HG03469 (cell line): ENCODE data around the gene OR11H6.
"Not testable (repeated sequence)": the region's sequence is repeated elsewhere in the genome, so short reads cannot be mapped to it uniquely, and the experiment has no call there.

ENCODE experiments used
- ATAC-seq: cut with Tn5 transposase; IDR thresholded peaks from one replicate; pipeline ENCODE4 v1.9.1; 2021; ENCODE audit warnings: mild to moderate bottlenecking, moderate library complexity, moderate number of reproducible peaks; ENCODE audit not compliant: unreplicated experiment

The OR11H6 gene, protein sequence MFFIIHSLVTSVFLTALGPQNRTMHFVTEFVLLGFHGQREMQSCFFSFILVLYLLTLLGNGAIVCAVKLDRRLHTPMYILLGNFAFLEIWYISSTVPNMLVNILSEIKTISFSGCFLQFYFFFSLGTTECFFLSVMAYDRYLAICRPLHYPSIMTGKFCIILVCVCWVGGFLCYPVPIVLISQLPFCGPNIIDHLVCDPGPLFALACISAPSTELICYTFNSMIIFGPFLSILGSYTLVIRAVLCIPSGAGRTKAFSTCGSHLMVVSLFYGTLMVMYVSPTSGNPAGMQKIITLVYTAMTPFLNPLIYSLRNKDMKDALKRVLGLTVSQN

DNA sequence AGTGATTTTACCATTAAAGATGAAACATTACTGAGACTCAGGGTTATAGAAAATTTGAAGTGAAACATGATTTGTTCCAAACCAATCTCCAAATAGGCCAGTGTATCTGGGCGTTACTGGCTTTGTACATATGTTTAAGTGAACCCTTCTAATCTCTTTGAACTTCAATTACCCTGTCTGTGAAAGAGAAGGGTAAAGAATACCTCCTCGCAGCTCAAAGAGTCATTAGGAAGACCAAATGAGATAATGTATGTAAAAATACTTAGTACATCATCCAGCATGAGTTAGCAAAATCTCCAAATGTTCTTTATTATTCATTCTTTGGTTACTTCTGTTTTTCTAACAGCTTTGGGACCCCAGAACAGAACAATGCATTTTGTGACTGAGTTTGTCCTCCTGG, at the start of gene OR11H6:
Gene OR11H6 (plus strand): TSS at position 301 of the 400 bp plus-strand sequence. CDS start 0 bp downstream, at position 301.
- ATAC-seq, result no peak

DNA sequence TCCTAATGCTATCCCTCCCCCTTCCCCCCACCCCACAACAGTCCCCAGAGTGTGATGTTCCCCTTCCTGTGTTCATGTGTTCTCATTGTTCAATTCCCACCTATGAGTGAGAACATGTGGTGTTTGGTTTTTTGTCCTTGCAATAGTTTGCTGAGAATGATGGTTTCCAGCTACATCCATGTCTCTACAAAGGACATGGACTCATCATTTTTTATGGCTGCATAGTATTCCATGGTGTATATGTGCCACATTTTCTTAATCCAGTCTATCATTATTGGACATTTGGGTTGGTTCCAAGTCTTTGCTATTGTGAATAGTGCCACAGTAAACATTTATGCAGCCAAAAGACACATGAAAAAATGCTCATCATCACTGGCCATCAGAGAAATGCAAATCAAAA, 49.3 kb upstream of the OR11H6 start:
- not testable (repeated sequence) for ATAC-seq

DNA sequence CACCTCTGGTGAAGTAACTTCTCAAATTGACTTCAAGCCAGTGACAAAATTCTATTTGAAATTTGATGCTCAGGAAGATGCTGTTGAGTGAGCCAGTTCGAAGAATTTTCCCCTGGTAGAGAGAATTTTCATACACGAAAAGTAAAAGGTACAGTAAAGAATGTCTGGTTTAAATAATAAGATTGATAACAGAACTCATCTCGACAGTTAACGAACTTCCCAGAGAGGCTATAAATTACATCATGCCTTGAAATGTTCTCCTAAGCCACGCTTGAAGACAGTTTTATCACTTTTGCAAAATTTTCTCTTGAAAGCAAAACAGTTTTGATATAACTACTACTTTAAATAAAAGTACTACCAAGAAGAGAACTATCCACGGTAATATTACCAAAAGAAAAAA, 47.2 kb upstream of the OR11H6 start:
- ATAC-seq, result no peak

DNA sequence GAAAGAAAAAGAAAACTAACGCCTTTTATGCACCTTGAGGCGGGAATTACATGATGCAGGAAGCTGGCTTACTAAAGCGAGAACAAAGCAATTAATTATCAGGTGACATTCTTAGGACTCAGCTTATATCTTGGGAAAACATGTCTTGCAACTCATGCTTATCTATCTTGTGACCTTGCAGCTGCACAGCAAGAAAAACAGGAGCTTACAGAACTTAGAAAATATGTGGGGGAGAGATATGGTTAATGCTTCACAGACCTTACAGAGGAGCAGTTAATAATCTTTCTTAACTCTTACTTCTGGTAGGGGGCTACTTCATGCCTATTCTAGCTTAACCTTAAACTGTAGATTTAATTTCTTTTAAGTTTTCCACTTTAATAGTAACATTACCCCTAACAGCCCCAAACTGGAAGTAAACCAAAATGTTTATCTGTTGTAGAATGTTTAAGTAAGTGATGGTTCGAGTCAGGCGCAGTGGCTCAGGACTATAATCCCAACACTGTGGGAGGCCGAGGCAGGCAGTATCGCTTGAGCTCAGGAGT, 46.0 kb upstream of the OR11H6 start:
- ATAC-seq, result no peak

DNA sequence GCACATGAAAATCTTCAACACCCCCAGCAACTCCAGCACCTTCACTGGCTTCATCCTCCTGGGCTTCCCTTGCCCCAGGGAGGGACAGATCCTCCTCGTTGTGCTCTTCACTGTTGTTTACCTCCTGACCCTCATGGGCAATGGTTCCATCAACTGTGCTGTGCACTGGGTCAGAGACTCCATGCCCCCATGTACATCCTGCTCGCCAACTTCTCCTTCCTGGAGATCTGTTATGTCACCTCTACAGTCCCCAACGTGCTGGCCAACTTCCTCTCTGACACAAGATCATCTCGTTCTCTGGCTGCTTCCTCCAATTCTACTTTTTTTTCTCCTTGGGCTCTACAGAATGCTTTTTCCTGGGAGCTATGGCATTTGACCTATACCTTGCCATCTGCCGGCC, 44.3 kb upstream of the OR11H6 start:
- no peak for ATAC-seq

DNA sequence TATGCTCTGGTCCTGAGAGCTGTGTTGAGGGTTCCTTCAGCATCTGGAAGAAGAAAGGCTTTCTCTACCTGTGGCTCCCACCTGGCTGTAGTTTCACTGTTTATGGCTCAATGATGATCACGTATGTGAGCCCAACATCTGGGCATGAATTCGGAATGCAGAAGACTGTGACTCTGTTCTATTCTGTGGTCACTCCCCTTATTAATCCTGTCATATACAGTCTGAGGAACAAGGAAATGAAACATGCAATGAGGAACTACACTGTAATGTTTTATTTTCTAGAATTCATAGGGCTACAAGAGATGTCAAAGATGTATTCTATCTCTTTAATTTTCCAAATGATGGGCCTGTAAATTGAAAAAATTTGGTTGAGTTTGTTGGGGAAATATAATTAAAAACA, 43.6 kb upstream of the OR11H6 start:
- ATAC-seq, result no peak

DNA sequence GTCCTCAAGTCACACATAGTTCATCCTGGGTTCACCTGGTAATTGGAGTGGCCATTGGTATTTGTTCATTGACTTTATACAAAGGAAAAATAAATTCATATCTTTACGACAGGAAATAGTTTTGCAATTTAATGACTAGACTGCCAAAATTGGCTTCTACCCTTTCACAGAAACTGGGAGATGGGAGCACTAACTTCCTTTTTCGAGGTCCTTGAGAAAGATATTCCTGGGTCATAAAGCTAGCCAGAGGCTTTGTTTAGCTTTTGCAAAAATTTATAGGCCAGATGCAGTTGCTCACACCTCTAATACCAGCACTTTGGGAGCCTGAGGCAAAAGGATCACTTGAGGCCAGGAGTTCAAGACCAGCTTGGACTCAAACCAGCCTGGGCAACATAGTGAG, 43.0 kb upstream of the OR11H6 start:
- ATAC-seq, result no peak

DNA sequence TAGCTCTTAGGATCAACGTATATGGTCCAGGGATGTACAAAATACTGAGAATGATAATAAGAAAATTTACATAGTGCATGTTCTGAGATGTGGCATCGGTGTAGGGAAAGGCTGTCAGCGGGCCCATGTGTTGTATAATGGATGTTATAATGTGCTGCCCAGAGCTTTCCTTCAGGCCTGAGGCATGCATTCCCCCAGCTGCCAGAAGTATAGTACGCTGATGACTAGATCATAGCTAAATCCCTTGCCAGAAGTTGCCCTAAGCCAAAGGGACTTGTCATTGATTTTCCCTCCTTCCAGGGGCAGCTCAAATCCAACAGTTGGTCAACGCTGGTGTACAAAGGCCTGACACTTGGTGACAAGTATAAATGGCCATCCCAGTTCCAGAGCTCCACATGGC, 39.3 kb upstream of the OR11H6 start:
- no peak for ATAC-seq

DNA sequence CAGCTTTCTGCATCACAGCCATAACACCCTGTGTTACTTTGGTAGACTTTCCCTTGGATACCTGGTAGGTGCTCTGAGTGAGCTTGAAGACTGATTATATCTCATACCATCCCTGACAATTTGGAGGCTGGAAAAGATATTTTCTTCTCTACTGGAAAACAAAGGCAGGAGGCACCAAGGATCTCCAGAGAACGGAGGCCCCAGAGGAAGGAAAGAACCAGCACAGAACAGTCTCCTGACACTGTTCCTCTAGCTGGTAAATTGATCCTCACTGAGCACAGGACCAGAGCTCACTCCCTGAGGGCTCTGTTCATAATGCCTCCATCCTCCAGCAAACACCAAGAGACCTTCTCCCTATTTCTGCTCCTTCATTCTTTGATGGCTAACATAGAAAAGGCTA, 32.9 kb upstream of the OR11H6 start, which contains the start of gene OR11G2:
Gene OR11G2 (plus strand): TSS at position 301 of the 400 bp plus-strand sequence. CDS start 6,542 bp downstream, outside the sequence.
- ATAC-seq, result no peak

DNA sequence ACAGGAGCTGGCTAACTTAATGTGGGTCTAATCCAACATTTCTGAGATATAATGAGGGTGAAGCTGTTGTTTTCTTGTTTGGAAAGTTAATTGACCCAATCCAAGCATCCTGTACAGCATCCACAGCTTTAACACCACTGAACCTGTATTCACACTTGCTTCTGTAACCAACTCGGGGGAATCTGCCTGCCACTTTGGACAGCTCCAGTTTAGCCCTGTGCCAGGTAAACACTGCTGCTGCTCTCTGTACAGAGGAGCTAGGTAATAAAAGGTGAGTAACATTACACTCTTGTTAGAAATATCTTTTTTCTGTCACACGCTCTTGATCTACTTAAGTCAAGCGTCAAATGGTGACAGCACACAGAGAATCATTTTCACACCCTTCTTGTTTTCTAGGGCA, 32.1 kb upstream of the OR11H6 start:
- ATAC-seq, result no peak

DNA sequence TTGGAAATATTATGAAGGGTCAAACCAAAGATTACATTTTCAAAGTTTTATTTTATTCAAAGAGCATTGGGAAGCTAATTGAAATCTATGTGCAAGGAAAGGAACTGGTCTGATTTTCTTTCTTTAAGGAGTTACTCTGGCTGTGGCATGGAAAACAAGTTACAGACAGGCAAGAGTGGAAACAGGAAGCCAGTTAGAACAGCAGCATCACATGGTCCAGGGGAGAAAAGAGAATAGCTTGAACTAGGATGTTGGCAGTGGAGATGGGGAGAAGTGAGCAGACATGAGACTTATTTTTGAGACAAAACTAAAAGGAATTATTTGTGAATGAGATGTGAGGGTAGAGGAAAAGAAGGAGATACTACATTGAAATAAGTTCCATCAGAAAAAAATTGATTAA, 29.4 kb upstream of the OR11H6 start:
- no peak for ATAC-seq

DNA sequence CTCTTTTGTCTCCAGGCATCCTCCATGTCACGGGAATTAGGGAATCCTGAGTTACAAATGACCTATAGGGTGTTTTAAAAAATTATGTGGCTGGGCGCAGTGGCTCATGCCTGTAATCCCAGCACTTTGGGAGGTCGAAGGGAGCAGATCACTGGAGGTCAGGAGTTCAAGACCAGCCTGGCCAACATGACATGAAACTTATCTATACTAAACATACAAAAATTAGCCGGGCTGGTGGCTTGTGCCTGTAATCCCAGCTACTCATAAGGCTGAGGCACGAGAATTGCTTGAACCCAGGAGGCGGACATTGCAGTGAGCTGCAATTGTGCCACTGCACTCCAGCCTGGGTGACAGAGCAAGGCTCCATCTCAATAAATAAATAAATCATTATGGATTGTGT, 28.3 kb upstream of the OR11H6 start:
- ATAC-seq, result not testable (repeated sequence)

DNA sequence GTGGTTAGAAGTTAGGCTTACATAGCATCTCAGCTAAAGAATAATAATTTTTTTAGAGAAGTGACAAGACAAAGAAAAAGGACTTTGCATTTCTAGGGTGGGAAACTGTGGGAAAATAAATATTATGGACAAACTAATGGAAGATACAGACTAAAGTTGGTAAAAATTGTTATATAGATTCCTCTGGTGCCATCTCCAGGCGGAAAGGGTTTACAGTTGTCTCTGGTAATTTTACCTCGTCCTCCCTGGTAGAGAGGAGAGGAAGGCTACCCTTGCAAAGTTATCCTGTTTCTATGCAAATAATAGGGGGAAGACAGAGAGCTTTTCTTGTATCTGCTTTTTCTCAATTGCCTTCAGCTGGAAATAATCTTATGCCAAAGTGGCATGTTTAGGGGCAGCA, 27.6 kb upstream of the OR11H6 start:
- ATAC-seq, result no peak

DNA sequence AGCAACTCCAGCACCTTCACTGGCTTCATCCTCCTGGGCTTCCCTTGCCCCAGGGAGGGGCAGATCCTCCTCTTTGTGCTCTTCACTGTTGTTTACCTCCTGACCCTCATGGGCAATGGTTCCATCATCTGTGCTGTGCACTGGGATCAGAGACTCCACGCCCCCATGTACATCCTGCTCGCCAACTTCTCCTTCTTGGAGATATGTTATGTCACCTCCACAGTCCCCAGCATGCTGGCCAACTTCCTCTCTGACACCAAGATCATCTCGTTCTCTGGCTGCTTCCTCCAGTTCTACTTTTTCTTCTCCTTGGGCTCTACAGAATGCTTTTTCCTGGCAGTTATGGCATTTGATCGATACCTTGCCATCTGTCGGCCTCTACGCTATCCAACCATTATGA, 26.1 kb upstream of the OR11H6 start:
- ATAC-seq, result no peak

DNA sequence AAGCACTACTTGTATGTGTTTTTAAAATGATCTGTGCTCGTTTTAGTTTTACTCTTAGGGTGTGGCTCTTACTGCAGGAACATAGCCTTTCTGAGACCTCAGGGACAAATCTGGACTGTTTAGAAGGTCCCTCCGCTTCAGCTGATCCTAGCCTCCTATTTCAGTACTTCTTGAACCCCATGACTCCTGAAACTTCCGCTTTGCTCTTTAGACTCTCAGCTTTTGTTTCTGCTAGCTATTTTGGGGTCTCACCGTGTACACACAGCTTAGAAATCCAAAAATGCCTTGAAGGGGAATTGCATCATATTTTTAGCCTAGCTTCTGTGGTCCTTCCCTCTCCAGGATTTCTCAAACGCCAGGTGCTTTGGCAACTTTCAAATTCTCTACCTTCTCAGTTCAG, 24.5 kb upstream of the OR11H6 start:
- no peak for ATAC-seq

DNA sequence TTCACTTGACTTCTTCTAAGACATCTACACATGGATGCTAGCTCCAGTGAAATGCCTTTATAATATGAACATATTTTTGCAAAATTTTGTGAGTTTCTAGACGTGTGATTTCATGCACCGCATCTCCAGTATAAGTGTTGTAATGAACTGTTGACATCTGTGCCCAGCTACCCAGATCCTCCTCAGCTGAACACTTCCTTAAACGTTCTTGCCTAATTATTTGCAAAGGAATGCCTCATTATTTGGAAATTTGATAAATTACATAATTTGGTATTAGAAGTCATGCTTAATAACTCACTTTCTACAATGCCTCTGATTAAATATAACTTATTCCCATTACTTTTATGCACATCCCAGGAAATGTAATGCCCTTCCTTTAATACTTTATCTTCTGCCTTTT, 18.8 kb upstream of the OR11H6 start:
- no peak for ATAC-seq

DNA sequence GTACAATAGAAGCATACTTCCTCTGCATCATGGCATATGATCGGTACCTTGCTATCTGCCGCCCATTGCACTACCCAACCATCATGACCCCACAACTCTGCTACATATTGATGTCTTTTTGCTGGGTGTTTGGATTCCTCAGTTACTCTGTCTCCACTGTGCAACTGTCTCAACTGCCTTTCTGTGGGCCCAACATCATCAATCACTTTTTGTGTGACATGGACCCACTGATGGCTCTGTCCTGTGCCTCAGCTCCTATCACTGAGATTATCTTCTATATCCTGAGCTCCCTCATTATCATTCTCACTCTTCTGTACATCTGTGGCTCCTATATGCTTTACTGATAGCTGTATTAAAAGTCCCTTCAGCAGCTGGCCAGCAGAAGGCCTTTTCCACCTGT, 13.9 kb upstream of the OR11H6 start:
- ATAC-seq, result no peak

DNA sequence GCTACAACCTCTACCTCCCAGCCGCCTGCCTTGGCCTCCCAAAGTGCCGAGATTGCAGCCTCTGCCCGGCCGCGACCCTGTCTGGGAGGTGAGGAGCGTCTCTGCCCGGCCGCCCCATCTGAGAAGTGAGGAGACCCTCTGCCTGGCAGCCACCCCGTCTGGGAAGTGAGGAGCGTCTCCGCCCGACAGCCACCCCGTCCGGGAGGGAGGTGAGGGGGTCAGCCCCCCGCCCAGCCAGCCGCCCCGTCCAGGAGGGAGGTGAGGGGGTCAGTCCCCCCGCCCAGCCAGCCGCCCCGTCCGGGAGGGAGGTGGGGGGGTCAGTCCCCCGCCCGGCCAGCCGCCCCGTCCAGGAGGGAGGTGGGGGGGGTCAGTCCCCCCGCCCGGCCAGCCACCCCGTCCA, 11.1 kb upstream of the OR11H6 start:
- ATAC-seq, result not testable (repeated sequence)

DNA sequence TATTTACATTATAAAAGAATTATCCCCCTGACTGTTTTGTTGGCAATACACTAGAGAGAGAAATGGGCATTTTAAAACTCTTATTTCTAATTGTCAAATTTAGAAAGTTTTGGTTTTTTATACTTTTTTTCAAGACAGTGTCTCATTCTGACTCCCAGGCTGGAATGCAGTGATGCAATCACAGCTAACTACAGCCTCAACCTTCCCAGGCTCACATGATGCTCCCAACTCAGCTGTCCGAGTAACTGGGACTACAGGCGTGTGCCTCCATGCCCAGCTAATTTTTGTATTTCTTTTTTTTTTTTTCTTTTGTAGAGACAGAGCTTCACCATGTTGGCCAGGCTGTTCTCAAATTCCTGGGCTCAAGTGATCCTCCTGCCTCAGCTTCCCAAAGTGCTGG, 8.3 kb upstream of the OR11H6 start:
- ATAC-seq, result no peak

DNA sequence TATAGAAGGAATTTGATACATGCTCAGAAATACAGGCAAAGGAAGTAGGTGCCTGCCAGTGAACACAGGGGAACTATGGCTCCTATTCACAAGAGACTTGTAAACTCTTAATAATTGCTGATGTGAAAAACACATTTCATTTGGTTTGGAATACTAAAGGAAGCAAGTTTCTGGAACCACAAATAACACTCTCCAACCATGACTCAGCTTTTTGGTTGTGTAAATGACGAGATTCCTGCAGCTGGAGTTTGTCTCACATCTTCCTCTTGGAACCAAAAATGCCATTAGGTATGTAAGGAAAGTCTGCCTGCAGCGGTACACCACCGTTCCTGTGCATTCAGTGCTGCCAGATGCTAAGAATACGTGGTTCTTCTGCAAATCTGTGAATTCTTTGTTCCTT, 4.5 kb upstream of the OR11H6 start:
- no peak for ATAC-seq

DNA sequence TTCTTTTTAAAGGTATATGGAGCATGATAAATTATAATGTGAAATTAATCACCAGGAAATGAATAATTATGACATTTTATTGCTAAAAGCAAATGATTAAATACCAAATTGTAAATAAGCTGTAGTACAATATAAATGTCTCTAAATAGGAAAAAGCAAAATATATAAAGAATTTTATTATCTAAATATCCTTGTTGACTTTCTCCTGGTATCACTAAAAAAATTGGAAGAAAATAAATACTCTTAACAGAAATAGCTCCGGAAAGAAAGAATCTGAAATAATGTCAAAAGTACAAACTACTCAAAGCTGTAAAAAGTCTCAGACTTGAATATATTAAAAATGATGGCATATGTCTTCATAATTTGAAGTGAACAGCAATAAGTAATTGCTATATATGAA, 5.2 kb downstream of the OR11H6 start, which contains the start of gene OR11H7:
Gene OR11H7 (plus strand): TSS at position 301 of the 400 bp plus-strand sequence.
- no peak for ATAC-seq

DNA sequence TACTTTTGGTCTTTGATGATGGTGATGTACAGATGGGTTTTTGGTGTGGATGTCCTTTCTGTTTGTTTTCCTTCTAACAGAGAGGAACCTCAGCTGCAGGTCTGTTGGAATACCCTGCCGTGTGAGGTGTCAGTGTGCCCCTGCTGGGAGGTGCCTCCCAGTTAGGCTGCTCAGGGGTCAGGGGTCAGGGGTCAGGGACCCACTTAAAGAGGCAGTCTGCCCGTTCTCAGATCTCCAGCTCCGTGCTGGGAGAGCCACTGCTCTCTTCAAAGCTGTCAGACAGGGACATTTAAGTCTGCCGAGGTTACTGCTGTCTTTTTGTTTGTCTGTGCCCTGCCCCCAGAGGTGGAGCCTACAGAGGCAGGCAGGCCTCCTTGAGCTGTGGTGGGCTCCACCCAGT, 11.9 kb downstream of the OR11H6 start:
- ATAC-seq, result not testable (repeated sequence)
